GM18499 (cell line): ENCODE results near the gene SLC7A6OS.

Experiments
- ATAC-seq: cut with Tn5 transposase; IDR thresholded peaks from one replicate; pipeline ENCODE4 v1.9.1; 2021; ENCODE audit warnings: moderate number of reproducible peaks; ENCODE audit not compliant: insufficient read depth, unreplicated experiment

SLC7A6OS gene

DNA sequence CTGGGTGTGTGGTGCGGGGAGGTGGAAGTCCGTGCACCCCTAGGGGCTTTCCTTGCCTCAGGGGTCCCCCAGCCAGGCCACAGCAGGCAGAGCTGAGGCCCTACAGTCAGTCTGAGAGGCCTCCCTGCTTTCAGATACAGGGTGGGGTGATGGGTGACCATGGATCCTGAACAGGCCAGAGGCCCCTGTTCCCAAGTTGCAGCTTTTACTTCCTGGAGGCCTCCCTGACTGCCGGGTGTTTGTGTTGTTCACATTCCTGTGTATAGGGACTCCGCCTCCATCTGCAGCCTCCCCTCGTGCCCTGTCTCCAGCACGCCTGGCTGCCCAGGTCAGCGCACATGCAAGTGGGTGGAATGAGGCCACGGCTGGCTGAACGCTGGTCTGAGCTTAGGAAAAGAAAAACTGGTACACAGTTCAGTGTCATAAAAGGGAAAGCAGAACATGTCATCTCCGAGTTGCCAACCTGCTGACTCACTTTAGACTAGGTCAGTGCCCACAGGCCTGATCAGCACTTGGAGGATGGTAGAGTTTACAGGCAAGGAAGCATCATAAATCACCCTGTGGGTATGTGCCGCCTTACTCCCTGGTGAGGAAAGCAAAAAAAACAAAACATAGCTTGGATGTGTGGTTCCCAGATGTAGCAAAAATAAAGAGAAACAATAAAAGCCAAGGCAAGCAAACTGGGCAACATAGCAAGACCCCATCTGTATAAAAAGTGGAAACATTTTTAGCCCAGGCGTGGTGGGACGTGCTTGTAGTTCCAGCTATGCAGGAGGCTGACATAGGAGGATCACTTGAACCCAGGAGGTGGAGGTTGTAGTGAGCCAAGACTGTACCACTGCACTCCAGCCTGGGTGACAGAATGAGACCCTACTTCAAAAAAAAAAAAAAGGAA, 52.6 kb downstream of the SLC7A6OS start:
- ATAC-seq: no peak

DNA sequence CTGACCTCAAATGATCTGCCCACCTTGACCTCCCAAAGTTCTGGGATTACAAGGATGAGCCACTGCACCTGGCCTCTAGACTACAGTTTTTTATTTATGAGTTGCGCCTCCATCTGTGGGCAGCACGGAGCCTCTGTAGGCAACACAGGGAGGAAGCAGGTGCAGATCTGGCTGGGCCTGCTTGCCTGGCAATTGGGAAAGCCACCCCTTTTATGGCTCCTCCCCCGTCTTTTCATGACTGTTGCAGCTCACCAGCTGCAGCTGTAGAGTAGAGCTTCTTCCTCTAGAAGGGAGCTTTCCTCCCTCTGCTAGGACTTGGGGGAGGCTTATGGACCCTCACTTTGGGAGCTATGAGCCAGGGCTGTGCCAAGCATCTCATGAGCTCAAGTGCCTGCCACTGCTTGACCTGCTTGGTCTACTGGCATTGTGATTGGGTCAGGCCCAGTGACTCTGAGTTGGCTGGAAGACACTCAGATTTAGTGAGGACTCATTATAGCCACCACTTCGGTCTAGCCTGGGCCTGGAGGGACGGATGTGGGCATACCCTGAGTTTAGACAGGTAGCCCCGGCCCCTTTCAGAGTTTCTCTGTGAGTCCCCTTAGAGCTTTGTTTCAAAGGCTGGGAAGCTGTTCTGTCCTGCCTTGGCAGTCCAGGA, 53.4 kb downstream of the SLC7A6OS start:
- ATAC-seq: no peak

DNA sequence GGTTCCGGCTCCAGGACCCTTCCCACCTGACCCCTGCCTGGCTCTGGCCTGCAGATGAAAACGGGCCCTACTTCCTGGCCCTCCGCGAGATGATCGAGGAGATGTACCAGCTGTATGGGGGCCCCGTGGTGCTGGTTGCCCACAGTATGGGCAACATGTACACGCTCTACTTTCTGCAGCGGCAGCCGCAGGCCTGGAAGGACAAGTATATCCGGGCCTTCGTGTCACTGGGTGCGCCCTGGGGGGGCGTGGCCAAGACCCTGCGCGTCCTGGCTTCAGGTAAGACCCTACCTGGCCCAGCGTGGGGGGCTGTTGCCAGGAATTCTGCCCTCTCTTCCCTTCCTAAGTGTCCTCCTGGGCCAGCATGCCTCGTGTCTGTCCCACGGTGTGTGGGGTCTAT, 55.0 kb downstream of the SLC7A6OS start:
- ATAC-seq: no peak

DNA sequence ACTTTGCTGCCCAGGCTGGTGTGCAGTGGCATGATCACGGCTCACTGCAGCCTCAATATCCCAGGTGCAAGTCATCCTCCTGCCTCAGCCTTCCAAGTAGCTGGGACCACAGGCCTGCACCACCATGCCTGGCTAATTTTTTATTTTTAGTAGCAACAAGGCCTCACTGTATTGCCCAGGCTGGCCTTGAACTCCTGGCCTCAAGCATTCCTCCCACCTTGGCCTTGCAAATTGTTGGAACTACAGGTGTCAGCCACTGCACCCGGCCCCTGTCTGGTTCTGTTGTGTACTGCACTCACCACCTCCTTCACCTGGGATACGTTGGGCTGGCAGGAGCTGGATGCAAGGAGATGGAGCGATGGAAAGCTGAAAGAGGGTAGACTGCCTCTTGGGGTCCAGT, 57.0 kb downstream of the SLC7A6OS start:
- no peak for ATAC-seq

DNA sequence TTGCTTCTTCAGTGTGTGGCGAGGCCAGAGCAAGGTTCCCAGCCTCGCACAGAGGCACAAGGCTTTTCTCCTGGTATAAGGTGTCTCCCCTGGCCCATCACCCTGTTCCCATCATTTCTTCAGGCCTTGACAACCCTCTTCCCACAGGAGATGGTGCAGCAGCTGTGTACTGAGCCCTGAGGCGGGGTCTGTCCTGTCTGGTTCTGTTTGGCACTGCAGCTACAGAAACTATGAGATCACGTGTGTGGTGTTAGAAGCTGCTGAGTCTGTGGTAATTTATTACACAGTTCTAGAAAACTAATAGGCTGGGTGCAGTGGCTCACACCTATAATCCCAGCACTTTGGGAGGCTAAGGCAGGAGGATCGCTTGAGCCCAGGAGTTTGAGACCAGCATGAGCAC, 58.4 kb downstream of the SLC7A6OS start:
- no peak for ATAC-seq

DNA sequence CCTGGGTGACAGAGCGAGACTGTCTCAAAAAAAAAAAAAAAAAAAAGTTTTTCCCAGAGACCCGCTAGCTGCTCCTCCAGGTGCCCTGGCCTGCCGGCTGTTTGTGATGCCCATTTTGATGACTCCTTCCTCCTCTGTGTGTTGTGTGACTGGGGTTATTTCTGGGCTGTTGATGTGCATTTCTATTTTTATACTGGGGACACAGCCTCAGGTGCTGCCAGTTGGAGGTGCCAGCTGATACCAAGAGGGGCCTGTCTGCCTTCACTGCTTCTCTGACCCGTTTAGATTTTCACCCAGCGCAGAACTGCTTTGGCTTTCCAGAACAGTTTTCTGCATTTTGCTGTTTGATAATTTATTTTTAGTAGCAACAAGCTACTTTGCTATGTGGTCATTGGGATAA, 58.9 kb downstream of the SLC7A6OS start:
- ATAC-seq: no peak

DNA sequence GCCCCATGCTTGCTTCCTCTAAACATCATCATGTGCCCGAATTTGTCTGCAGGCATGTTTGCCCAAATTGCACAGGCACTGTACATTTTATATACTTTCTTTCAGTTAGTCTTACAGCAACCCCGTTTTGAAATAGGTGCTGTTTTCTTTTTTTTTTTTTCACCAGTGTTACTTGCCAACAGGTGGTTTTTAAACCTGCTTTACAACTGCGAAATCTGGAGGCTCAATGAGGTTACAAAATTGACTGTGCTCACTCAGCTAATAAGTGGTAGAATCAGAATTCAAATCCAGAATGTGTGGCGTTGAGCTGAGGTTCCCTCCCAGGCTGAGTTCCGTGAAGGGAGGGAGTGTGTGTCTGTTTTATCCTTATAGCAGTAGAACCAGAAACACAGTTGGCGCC, 59.8 kb downstream of the SLC7A6OS start:
- ATAC-seq: no peak

DNA sequence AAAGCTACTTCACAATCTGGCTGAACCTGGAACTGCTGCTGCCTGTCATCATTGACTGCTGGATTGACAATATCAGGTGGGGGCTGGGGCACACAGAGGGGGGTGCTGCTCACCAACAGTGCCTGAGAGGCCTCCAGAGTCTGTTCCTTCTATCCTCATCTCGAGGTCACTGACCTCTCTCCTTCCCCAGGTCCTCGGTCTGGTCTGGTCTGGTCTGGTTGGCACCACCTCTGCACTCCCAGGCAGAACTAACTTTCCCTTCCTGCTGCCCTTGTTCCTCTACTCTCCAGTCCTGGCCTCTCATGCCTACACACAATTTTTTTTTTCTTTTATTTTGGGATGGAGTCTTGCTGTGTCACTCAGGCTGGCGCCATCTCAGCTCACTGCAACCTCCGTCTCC, 61.4 kb downstream of the SLC7A6OS start:
- ATAC-seq: no peak
